Thyroid gland (tissue), 4 donors: ENCODE results near the gene ANKRD40. TPM values are rescaled to one million over a fixed set of nuclear protein-coding genes. Genes with fewer than 3 reads are reported as not detected.

Experiments used
- DNase-seq, 2 donors: peaks; one replicate each; pipeline ENCODE4 v3.0.0-alpha.2; 2019
- H3K27ac ChIP-seq, 3 donors: fragments of 200-600 bp; sonication (generic); 1 replicate in 2 of 3; 2 replicates in 1 of 3; pipeline ENCODE4 v1.5.1; 2016 to 2019; ENCODE audit warnings: mild to moderate bottlenecking in 1 of 3, moderate library complexity in 1 of 3
- H3K27me3 ChIP-seq: fragments of 200-600 bp; sonication (generic); one replicate; pipeline ENCODE4 v1.5.1; 2019
- H3K36me3 ChIP-seq, 2 donors: fragments of 200-600 bp; sonication (generic); one replicate each; pipeline ENCODE4 v1.5.1; 2016 to 2019
- H3K4me1 ChIP-seq, 2 donors: fragments of 200-600 bp; sonication (generic); one replicate each; pipeline ENCODE4 v1.5.1; 2017 to 2019
- H3K4me3 ChIP-seq, 3 donors: fragments of 200-600 bp; sonication (generic); replicated peaks in 1 of 3; 1 replicate in 2 of 3; 2 replicates in 1 of 3; pipeline ENCODE4 v1.5.1; 2016; ENCODE audit warnings: mild to moderate bottlenecking in 1 of 3
- H3K9me3 ChIP-seq: fragments of 200-600 bp; sonication (generic); one replicate; pipeline ENCODE4 v1.5.1; 2017
- CTCF ChIP-seq, 6 experiments: fragments of 200-600 bp in 3 of 6; fragments of 450-650 bp in 3 of 6; sonication (generic) in 3 of 6; IDR thresholded peaks; one replicate each; pipeline ENCODE4 v1.5.1; 2016 to 2019; ENCODE audit warnings: antibody characterized with exemption in 6 of 6, mild to moderate bottlenecking in 2 of 6, inconsistent platforms in 1 of 6, moderate library complexity in 1 of 6
- POLR2A ChIP-seq, 2 donors: fragments of 450-650 bp; IDR thresholded peaks; one replicate each; pipeline ENCODE4 v1.6.1; 2017; ENCODE audit warnings: antibody characterized with exemption in 2 of 2, mild to moderate bottlenecking in 2 of 2, moderate library complexity in 1 of 2
- WGBS, 2 donors: methylation state at CpG; one replicate each; pipeline ENCODE4 v1.1.5; 2017; 5-methylcytosine and 5-hydroxymethylcytosine counted together
- intact Hi-C: fragments of 100-400 bp; cut with DNase I; formaldehyde crosslinking; loops from one replicate; pipeline ENCODE4 v1.15.1; 2023
- total RNA-seq, 4 donors: library from RNA; depleted of rRNA; stranded (reverse); fragments of >200 nt; gene quantifications; one replicate each; pipeline ENCODE4 v1.2.3, GENCODE V29; 2016

The ANKRD40 gene
- total RNA-seq, 4 donors from 2014 or later = 29.4 to 40.2 (median 35.1) TPM

GRCh38 chr17:50660042-50660886, 47.5 kb downstream of the ANKRD40 start:
- no peaks in the 10 kb centered on the region for H3K36me3 ChIP-seq
- peak overlapping the region; percentile 69 to 95 (median 84) for H3K27ac ChIP-seq
- intact Hi-C loops = no loop called here
- H3K9me3 ChIP-seq = no peaks in the 10 kb centered on the region
- TF ChIP-seq CTCF (IDR thresholded peaks at IDR 0.05) = no peak
- no peak for TF ChIP-seq POLR2A (IDR thresholded peaks at IDR 0.05)
- DNase-seq = peak; percentile 60 to 74
- H3K4me1 ChIP-seq = peaks cover 34 to 38% of the 10 kb centered on the region in 2 donors
- no peaks in the 10 kb centered on the region for H3K27me3 ChIP-seq
- 45% methylated on average over 7 to 8 of the region's 11 CpGs for WGBS, 2 donors
- H3K4me3 ChIP-seq = no peak overlapping the region

GRCh38 chr17:50659179-50659578, 48.5 kb downstream of the ANKRD40 start:
- DNase-seq = no peak
- Histone ChIP-seq H3K4me1 (peaks cover 34 to 38% of the 10 kb centered on the region in 2 donors), H3K36me3 (no peaks in the 10 kb centered on the region), H3K9me3 (no peaks in the 10 kb centered on the region), H3K27me3 (no peaks in the 10 kb centered on the region), H3K4me3 (no peak overlapping the region), H3K27ac (peak overlapping the region in 2 of 3 donors; percentile 84 to 95)
- intact Hi-C loops = no loop called here
- 87 to 97% methylated on average over 8 to 9 of the region's 10 CpGs for WGBS, 2 donors
- TF ChIP-seq CTCF (IDR thresholded peaks at IDR 0.05) (no peak), POLR2A (IDR thresholded peaks at IDR 0.05) (no peak)

GRCh38 chr17:50658616-50659015, 49.1 kb downstream of the ANKRD40 start:
- H3K36me3 ChIP-seq = no peaks in the 10 kb centered on the region
- WGBS, 2 donors = 85 to 93% methylated on average over 3 to 5 of the region's 6 CpGs
- DNase-seq = no peak
- TF ChIP-seq CTCF (IDR thresholded peaks at IDR 0.05) (no peak), POLR2A (IDR thresholded peaks at IDR 0.05) (no peak)
- no peak overlapping the region for H3K27ac ChIP-seq
- H3K4me1 ChIP-seq = peaks cover 34 to 38% of the 10 kb centered on the region in 2 donors
- no peaks in the 10 kb centered on the region for H3K27me3 ChIP-seq
- no peaks in the 10 kb centered on the region for H3K9me3 ChIP-seq
- no peak overlapping the region for H3K4me3 ChIP-seq
- intact Hi-C loops = no loop called here

- Histone ChIP-seq H3K4me1 (peaks cover 33 to 35% of the 10 kb centered on the region in 2 donors), H3K4me3 (no peak overlapping the region), H3K27ac (no peak overlapping the region), H3K27me3 (no peaks in the 10 kb centered on the region), H3K9me3 (no peaks in the 10 kb centered on the region), H3K36me3 (no peaks in the 10 kb centered on the region)
- no peak for TF ChIP-seq CTCF (IDR thresholded peaks at IDR 0.05)
- TF ChIP-seq POLR2A (IDR thresholded peaks at IDR 0.05) = no peak
- intact Hi-C loops = no loop called here
- DNase-seq = no peak
- WGBS, 2 donors = 91 to 100% methylated on average over 3 to 6 of the region's 7 CpGs
Measured at GRCh38 chr17:50657627-50658026, 50.1 kb downstream of the ANKRD40 start.

- 92 to 95% methylated on average over 7 of the region's 7 CpGs for whole genome bisulfite sequencing, 2 donors
- Histone ChIP-seq H3K4me1 (peaks cover 27 to 29% of the 10 kb centered on the region in 2 donors), H3K27ac (no peak overlapping the region), H3K27me3 (no peaks in the 10 kb centered on the region), H3K4me3 (no peak overlapping the region), H3K36me3 (no peaks in the 10 kb centered on the region), H3K9me3 (no peaks in the 10 kb centered on the region)
- TF ChIP-seq POLR2A (IDR thresholded peaks at IDR 0.05) (no peak), CTCF (IDR thresholded peaks at IDR 0.05) (no peak)
- intact Hi-C loops = no loop called here
- no peak for DNase-seq
Measured at GRCh38 chr17:50657054-50657453, 50.7 kb downstream of the ANKRD40 start.
